H1 (cell line): Measurements from ENCODE around the gene LEKR1. TPM values are rescaled to one million over a fixed set of nuclear protein-coding genes. Genes with fewer than 3 reads are reported as not detected.

ENCODE experiments used
- CTCF ChIA-PET: fragments of 300-600 bp; sonication (Branson Sonifier 250); formaldehyde crosslinking; loops from one replicate; lab custom pipeline; 2021; ENCODE audit not compliant: partially characterized antibody; lab: Charles Lee
- POLR2A ChIA-PET: fragments of 300-600 bp; sonication (Branson Sonifier 250); formaldehyde crosslinking; loops from one replicate; lab custom pipeline; 2021; ENCODE audit warnings: inconsistent platforms; ENCODE audit not compliant: partially characterized antibody; lab: Charles Lee
- DNase-seq, 2 experiments: peaks; one replicate each; pipeline versions ENCODE4 v3.0.0 to v3.0.0-alpha.2; 2010 to 2022; ENCODE audit warnings: low spot score in 2 of 2, low read depth in 1 of 2, mixed read lengths in 1 of 2
- FAIRE-seq: peaks from 2 replicates; lab custom pipeline; 2011; peaks lifted over from hg19 to GRCh38; lab: Jason Lieb, UNC
- H2AFZ ChIP-seq: 2 replicates; pipeline ENCODE4 v1.8.1; 2012; ENCODE audit warnings: low read length, inconsistent platforms
- H2AK5ac ChIP-seq: 2 replicates; pipeline ENCODE4 v1.6.1; 2013; ENCODE audit warnings: low read depth, low read length
- H2BK120ac ChIP-seq: replicated peaks from 2 replicates; pipeline ENCODE3; 2013; ENCODE audit warnings: low read depth, low read length, inconsistent platforms
- H2BK12ac ChIP-seq: 2 replicates; pipeline ENCODE4 v1.6.1; 2013; ENCODE audit warnings: low read depth, low read length
- H2BK15ac ChIP-seq: 2 replicates; pipeline ENCODE4 v1.6.1; 2013; ENCODE audit warnings: low read length
- H2BK20ac ChIP-seq: 2 replicates; pipeline ENCODE4 v1.6.1; 2013; ENCODE audit warnings: low read length
- H2BK5ac ChIP-seq: 2 replicates; pipeline ENCODE4 v1.6.1; 2013; ENCODE audit warnings: low read depth, low read length
- H3K14ac ChIP-seq: 2 replicates; pipeline ENCODE4 v1.6.1; 2013; ENCODE audit warnings: inconsistent platforms; ENCODE audit not compliant: insufficient read length
- H3K18ac ChIP-seq: 2 replicates; pipeline ENCODE4 v1.6.1; 2013; ENCODE audit warnings: low read length; ENCODE audit errors: extremely low read depth
- H3K23ac ChIP-seq: 2 replicates; pipeline ENCODE4 v1.6.1; 2013; ENCODE audit warnings: inconsistent platforms; ENCODE audit not compliant: insufficient read length
- H3K23me2 ChIP-seq: 2 replicates; pipeline ENCODE4 v1.6.1; 2013; ENCODE audit warnings: low read depth, low read length
- H3K27ac ChIP-seq: 2 replicates; pipeline ENCODE4 v1.6.1; 2011; ENCODE audit warnings: low read depth, low read length, inconsistent platforms
- H3K27me3 ChIP-seq, 4 experiments: replicated peaks in 1 of 4; 1 replicate in 1 of 4; 2 replicates in 3 of 4; pipeline versions ENCODE4 v1.6.1 to v1.8.1; 2011 to 2013; ENCODE audit warnings: low read length in 3 of 4, mild to moderate bottlenecking in 3 of 4, inconsistent platforms in 2 of 4, mixed read lengths in 2 of 4, moderate library complexity in 1 of 4; ENCODE audit not compliant: control insufficient read depth in 3 of 4, insufficient read depth in 3 of 4; ENCODE audit errors: extremely low read depth in 1 of 4
- H3K36me3 ChIP-seq, 4 experiments: 2 replicates each; pipeline versions ENCODE4 v1.6.1 to v1.8.1; 2011 to 2013; ENCODE audit warnings: mild to moderate bottlenecking in 4 of 4, low read length in 3 of 4, moderate library complexity in 2 of 4, control low read depth in 1 of 4, inconsistent platforms in 1 of 4; ENCODE audit not compliant: insufficient read depth in 4 of 4, control insufficient read depth in 2 of 4
- H3K4ac ChIP-seq: replicated peaks from 2 replicates; pipeline ENCODE3; 2013; ENCODE audit warnings: low read length, low read depth, mixed read lengths, inconsistent platforms; ENCODE audit not compliant: insufficient read length
- H3K4me1 ChIP-seq, 4 experiments: replicated peaks in 1 of 4; 1 replicate in 1 of 4; 2 replicates in 3 of 4; pipeline versions ENCODE4 v1.6.1 to v1.8.1; 2011 to 2013; ENCODE audit warnings: low read length in 3 of 4, inconsistent platforms in 2 of 4, mixed read lengths in 1 of 4; ENCODE audit not compliant: insufficient read depth in 4 of 4, control insufficient read depth in 3 of 4
- H3K4me2 ChIP-seq, 2 experiments: 2 replicates each; pipeline versions ENCODE4 v1.6.1 to v1.8.1; 2011 to 2013; ENCODE audit warnings: low read depth in 2 of 2, low read length in 2 of 2, control low read depth in 1 of 2, inconsistent platforms in 1 of 2, mild to moderate bottlenecking in 1 of 2; ENCODE audit not compliant: insufficient read depth in 1 of 2
- H3K4me3 ChIP-seq, 4 experiments: fragments of 200-600, 300-600 bp in 1 of 4; sonication (generic), shearing (Covaris generic), sonication (Bioruptor Twin) in 1 of 4; 2 replicates each; pipeline versions ENCODE4 v1.5.1 to v1.8.1; 2011 to 2016; ENCODE audit warnings: low read length in 4 of 4, low read depth in 3 of 4, control low read depth in 2 of 4, inconsistent platforms in 2 of 4, mild to moderate bottlenecking in 2 of 4, mixed read lengths in 1 of 4, moderate library complexity in 1 of 4; ENCODE audit not compliant: insufficient read depth in 2 of 4; ENCODE audit errors: extremely low read depth in 1 of 4
- H3K56ac ChIP-seq: replicated peaks from 2 replicates; pipeline ENCODE3; 2013; ENCODE audit warnings: low read depth, mild to moderate bottlenecking, mixed read lengths, low read length, inconsistent platforms; ENCODE audit not compliant: insufficient read length
- H3K79me1 ChIP-seq: 2 replicates; pipeline ENCODE4 v1.6.1; 2013; ENCODE audit warnings: low read depth, low read length, control low read depth
- H3K79me2 ChIP-seq, 2 experiments: 2 replicates each; pipeline versions ENCODE4 v1.6.1 to v1.8.1; 2012 to 2013; ENCODE audit warnings: low read length in 2 of 2, mild to moderate bottlenecking in 2 of 2, inconsistent platforms in 1 of 2; ENCODE audit not compliant: insufficient read depth in 2 of 2, control insufficient read depth in 1 of 2
- H3K9ac ChIP-seq, 4 experiments: replicated peaks in 1 of 4; 1 replicate in 1 of 4; 2 replicates in 3 of 4; pipeline versions ENCODE4 v1.6.1 to v1.8.1; 2011 to 2013; ENCODE audit warnings: low read depth in 3 of 4, low read length in 3 of 4, control low read depth in 2 of 4, mild to moderate bottlenecking in 2 of 4, moderate library complexity in 2 of 4, inconsistent platforms in 1 of 4; ENCODE audit errors: extremely low read depth in 1 of 4
- H3K9me3 ChIP-seq, 2 experiments: 2 replicates each; pipeline versions ENCODE4 v1.6.1 to v1.8.1; 2012 to 2013; ENCODE audit warnings: mild to moderate bottlenecking in 2 of 2, moderate library complexity in 2 of 2, control low read depth in 1 of 2, inconsistent platforms in 1 of 2, low read depth in 1 of 2, low read length in 1 of 2, mixed read lengths in 1 of 2; ENCODE audit not compliant: insufficient read depth in 2 of 2
- H4K20me1 ChIP-seq, 2 experiments: replicated peaks in 1 of 2; 2 replicates each; pipeline versions ENCODE3 to v1.8.1; 2011 to 2013; ENCODE audit warnings: inconsistent platforms in 2 of 2, low read length in 2 of 2, mild to moderate bottlenecking in 1 of 2; ENCODE audit not compliant: insufficient read depth in 2 of 2, control insufficient read depth in 1 of 2
- H4K5ac ChIP-seq: 2 replicates; pipeline ENCODE4 v1.6.1; 2013; ENCODE audit warnings: low read length, low read depth, mixed read lengths, inconsistent platforms; ENCODE audit not compliant: insufficient read length
- H4K8ac ChIP-seq: 2 replicates; pipeline ENCODE4 v1.8.0; 2013; ENCODE audit warnings: mild to moderate bottlenecking, moderate library complexity, low read length, inconsistent platforms; ENCODE audit not compliant: insufficient read depth; ENCODE audit errors: extremely low read depth
- H4K91ac ChIP-seq: replicated peaks from 2 replicates; pipeline ENCODE3; 2013; ENCODE audit warnings: low read length, mixed read lengths, inconsistent platforms; ENCODE audit not compliant: insufficient read length
- ASH2L ChIP-seq: fragments of 200-600, 300-600 bp; sonication (generic); IDR thresholded peaks from one replicate; pipeline ENCODE4 v1.7.1; 2017; ENCODE audit warnings: low read length
- WGBS, 2 experiments: shearing (Covaris generic) in 1 of 2; methylation state at CpG; one replicate each; pipeline versions ENCODE4 v1.1.6 to v1.1.7; 2013 to 2015; ENCODE audit warnings: low lambda C conversion rate in 2 of 2, mixed read lengths in 2 of 2, inconsistent platforms in 1 of 2, low coverage in 1 of 2, missing lambda C conversion rate in 1 of 2; ENCODE audit not compliant: insufficient replicate concordance in 2 of 2, insufficient coverage in 1 of 2, insufficient read length in 1 of 2; ENCODE audit errors: extremely low coverage in 1 of 2, missing lambda C conversion rate in 1 of 2; 5-methylcytosine and 5-hydroxymethylcytosine counted together
- polyA plus RNA-seq, 7 experiments: library from polyadenylated mRNA; depleted of rRNA in 3 of 7; stranded (reverse) in 5 of 7; unstranded in 2 of 7; fragments of >200 nt in 5 of 7; fragments of 200-250 nt in 2 of 7; gene quantifications; 1 replicate in 5 of 7; 2 replicates in 1 of 7; 4 replicates in 1 of 7; pipeline versions ENCODE4 v1.2.1 to v1.2.3, GENCODE V29; 2011 to 2013; ENCODE audit warnings: missing spikeins in 2 of 7, mixed read lengths in 2 of 7
- total RNA-seq: library from RNA; stranded (reverse); fragmentation: NEBNext Ultra II Directional; extraction: Animal tissue kit (Norgen Biotek cat#: 25700); gene quantifications from 2 replicates; pipeline ENCODE4 v1.2.1, GENCODE V29; 2021

Gene LEKR1
- total and polyA plus RNA-seq, 2 of the 8 experiments (the other 6 are each of a cell fraction or from before 2014, with no cell fraction given): 0.08 TPM; not detected in 1

GRCh38 chr3:156812521-156813335 lies 13.4 kb upstream of the LEKR1 start:
- CTCF ChIA-PET: interaction anchor here (0.6 to 1.1 kb wide), 2 partner anchors 268 to 604 kb away, joined by 3 read pairs; no protein-coding TSS in a partner anchor
- H3K18ac ChIP-seq: no peak overlapping the region
- no peak overlapping the region for H4K5ac ChIP-seq
- H3K9me3 ChIP-seq: no peaks in the 10 kb centered on the region
- H3K4me3 ChIP-seq: no peak overlapping the region
- H2BK15ac ChIP-seq: no peak overlapping the region
- peaks cover 0 to 4% (median 1%) of the 10 kb centered on the region in 4 experiments; a peak in 4 of 7 replicates for H3K4me1 ChIP-seq
- H3K56ac ChIP-seq: no peak overlapping the region
- no peak overlapping the region for H3K14ac ChIP-seq
- no peak overlapping the region for H2BK120ac ChIP-seq
- H4K91ac ChIP-seq: no peak overlapping the region
- no peak for TF ChIP-seq ASH2L
- TF ChIP-seq, all 59 proteins: peak for 0
- DNase-seq (no peak), FAIRE-seq (no peak)
- Histone ChIP-seq H3K27me3 (peaks cover 8 to 35% (median 22%) of the 10 kb centered on the region in 4 experiments), H3K23me2 (no peaks in the 10 kb centered on the region; the same call in 1 of the 2 replicates), H3K79me2 (no peaks in the 10 kb centered on the region), H2BK5ac (no peak overlapping the region), H2BK12ac (no peak overlapping the region), H4K20me1 (no peaks in the 10 kb centered on the region), H3K4ac (no peak overlapping the region), H3K4me2 (no peak overlapping the region), H2AFZ (no peak overlapping the region), H2AK5ac (no peak overlapping the region), H3K27ac (no peak overlapping the region), H4K8ac (no peak overlapping the region), H3K36me3 (no peaks in the 10 kb centered on the region), H3K9ac (no peak overlapping the region), H3K23ac (no peak overlapping the region), H3K79me1 (no peaks in the 10 kb centered on the region), H2BK20ac (no peak overlapping the region)
- POLR2A ChIA-PET: no interaction called here
- 87% methylated on average over 6 of the region's 6 CpGs; no CpG with 5 or more reads in 1 of the 2 experiments for WGBS, 2 experiments
